PC-9 (cell line): Measurements from ENCODE around the gene MARK1.

Experiments
- CTCF ChIP-seq: fragments of 200-600 bp; sonication (generic); conservative IDR thresholded peaks from 2 replicates; pipeline ENCODE4 v1.6.1; 2017; ENCODE audit warnings: mixed run types, antibody characterized with exemption, mild to moderate bottlenecking, moderate library complexity
- EZH2 ChIP-seq: fragments of 200-600 bp; sonication (generic); IDR thresholded peaks from 2 replicates; pipeline ENCODE4 v1.8.0; 2017; ENCODE audit warnings: antibody characterized with exemption, low read depth

DNA sequence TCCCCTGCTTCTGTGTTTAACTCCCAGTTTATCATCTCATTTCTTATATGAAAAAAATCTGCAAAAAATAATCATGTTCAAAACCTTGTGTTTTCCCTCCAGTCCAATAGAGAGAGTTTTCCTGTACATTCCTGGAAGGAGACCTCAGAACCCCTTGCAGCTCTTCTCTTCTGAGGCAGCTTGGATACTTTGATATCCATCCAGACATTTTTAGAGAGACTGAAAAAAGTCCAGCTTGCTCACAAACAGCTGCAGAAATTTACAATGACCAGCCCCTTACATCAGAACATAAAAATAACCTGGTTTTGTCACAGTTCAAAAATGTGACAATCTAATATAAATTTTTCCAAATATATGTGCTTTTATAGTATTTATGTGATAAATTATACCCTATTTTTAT is 88.9 kb downstream of the MARK1 start:
- no peak for TF ChIP-seq CTCF
- TF ChIP-seq EZH2, result no peak
